Erythroblast (primary cell): ENCODE data around the gene MS4A15.

Experiments
- GATA1 ChIP-seq: IDR thresholded peaks from 2 replicates; pipeline ENCODE4 v1.6.1; 2011; ENCODE audit warnings: low read depth, mild to moderate bottlenecking, control low read depth, low read length, moderate library complexity
- POLR2A ChIP-seq: IDR thresholded peaks from 2 replicates; pipeline ENCODE4 v1.6.1; 2011; ENCODE audit warnings: mild to moderate bottlenecking, low read length

- TF ChIP-seq POLR2A (no peak), GATA1 (no peak)
Observed at GRCh38 chr11:60762851-60763691, 6.4 kb downstream of the MS4A15 start.
